ENCODE measurements around the gene CALN1.

The CALN1 gene

GRCh38 chr7:72007018-72007417 is 405.1 kb downstream of the CALN1 start:
- no peak overlapping the region for H4K8ac ChIP-seq (ENCODE audit: low read length)
- no peak overlapping the region for H3K18ac ChIP-seq (ENCODE audit: low read depth in 1 of 2, low read length in 2 of 2)
- no peak overlapping the region for H2BK120ac ChIP-seq (ENCODE audit: low read depth, low read length)
- H3K14ac ChIP-seq (ENCODE audit: low read length in 2 of 2), result no peak overlapping the region
- no peaks in the 10 kb centered on the region for H3K79me1 ChIP-seq (replicated peaks; ENCODE audit: low read length, poor library complexity, severe bottlenecking)
- H2AK5ac ChIP-seq (ENCODE audit: low read length, severe bottlenecking), result no peak overlapping the region
- no peak overlapping the region for H2AFZ ChIP-seq (ENCODE audit: low read depth, low read length)
- H2BK12ac ChIP-seq (ENCODE audit: low read length in 2 of 2), result no peak overlapping the region
- H3K9me3 ChIP-seq (ENCODE audit: control insufficient read depth, low read length), result no peaks in the 10 kb centered on the region
- no peak overlapping the region for H2BK15ac ChIP-seq (ENCODE audit: low read depth, poor library complexity, severe bottlenecking)
- no peak overlapping the region for H3K9ac ChIP-seq (ENCODE audit: low read length)
- no peak for DNase-seq
- H2BK5ac ChIP-seq (ENCODE audit: low read depth, low read length, poor library complexity, severe bottlenecking), result no peak overlapping the region
- no peak overlapping the region for H4K91ac ChIP-seq (ENCODE audit: low read length)
- H3K36me3 ChIP-seq (ENCODE audit: control insufficient read depth in 1 of 2, insufficient read depth in 2 of 2, low read depth in 1 of 2, low read length in 2 of 2), result no peaks in the 10 kb centered on the region
- H3K4me1 ChIP-seq (ENCODE audit: control insufficient read depth, insufficient read depth, low read depth, low read length), result no peaks in the 10 kb centered on the region
- H3K27me3 ChIP-seq (ENCODE audit: control insufficient read depth in 1 of 2, insufficient read depth in 1 of 2, low read length in 2 of 2), result no peaks in the 10 kb centered on the region
- no peak overlapping the region for H3K4me2 ChIP-seq (ENCODE audit: low read length, poor library complexity, severe bottlenecking)
- WGBS, result 79% methylated on average over 10 of the region's 10 CpGs
- H3K23ac ChIP-seq (ENCODE audit: low read length in 2 of 2), result no peak overlapping the region
- no peak overlapping the region for H3K4me3 ChIP-seq (ENCODE audit: insufficient read depth in 1 of 2, low read depth in 1 of 2, low read length in 2 of 2)
- H3K27ac ChIP-seq (ENCODE audit: low read length, poor library complexity, severe bottlenecking), result no peak overlapping the region
- no peak overlapping the region for H3K4ac ChIP-seq (ENCODE audit: low read depth in 1 of 2, low read length in 2 of 2)

GRCh38 chr7:72003236-72003635 is 408.9 kb downstream of the CALN1 start:
- Histone ChIP-seq H2BK120ac (ENCODE audit: low read depth, low read length) (no peak overlapping the region), H2BK12ac (ENCODE audit: low read length in 2 of 2) (no peak overlapping the region), H3K36me3 (ENCODE audit: control insufficient read depth in 1 of 2, insufficient read depth in 2 of 2, low read depth in 1 of 2, low read length in 2 of 2) (no peaks in the 10 kb centered on the region), H3K18ac (ENCODE audit: low read depth in 1 of 2, low read length in 2 of 2) (no peak overlapping the region), H3K9ac (ENCODE audit: low read length) (no peak overlapping the region), H2BK5ac (ENCODE audit: low read depth, low read length, poor library complexity, severe bottlenecking) (no peak overlapping the region), H2BK15ac (ENCODE audit: low read depth, poor library complexity, severe bottlenecking) (no peak overlapping the region), H3K23ac (ENCODE audit: low read length in 2 of 2) (no peak overlapping the region), H3K14ac (ENCODE audit: low read length in 2 of 2) (no peak overlapping the region), H3K27me3 (ENCODE audit: control insufficient read depth in 1 of 2, insufficient read depth in 1 of 2, low read length in 2 of 2) (no peaks in the 10 kb centered on the region), H3K9me3 (ENCODE audit: control insufficient read depth, low read length) (peaks cover 2% of the 10 kb centered on the region), H3K4me1 (ENCODE audit: control insufficient read depth, insufficient read depth, low read depth, low read length) (no peaks in the 10 kb centered on the region), H4K8ac (ENCODE audit: low read length) (no peak overlapping the region), H4K91ac (ENCODE audit: low read length) (no peak overlapping the region), H3K27ac (ENCODE audit: low read length, poor library complexity, severe bottlenecking) (no peak overlapping the region), H2AFZ (ENCODE audit: low read depth, low read length) (no peak overlapping the region), H3K4me3 (ENCODE audit: insufficient read depth in 1 of 2, low read depth in 1 of 2, low read length in 2 of 2) (no peak overlapping the region), H3K4me2 (ENCODE audit: low read length, poor library complexity, severe bottlenecking) (no peak overlapping the region), H3K79me1 (replicated peaks; ENCODE audit: low read length, poor library complexity, severe bottlenecking) (no peaks in the 10 kb centered on the region), H2AK5ac (ENCODE audit: low read length, severe bottlenecking) (no peak overlapping the region), H3K4ac (ENCODE audit: low read depth in 1 of 2, low read length in 2 of 2) (no peak overlapping the region)
- no peak for DNase-seq
- WGBS, result 86% methylated on average over 5 of the region's 6 CpGs

GRCh38 chr7:71996141-71996540 is 416.0 kb downstream of the CALN1 start:
- Histone ChIP-seq H3K27ac (ENCODE audit: low read length, poor library complexity, severe bottlenecking) (no peak overlapping the region), H3K4me2 (ENCODE audit: low read length, poor library complexity, severe bottlenecking) (no peak overlapping the region), H2BK15ac (ENCODE audit: low read depth, poor library complexity, severe bottlenecking) (no peak overlapping the region), H4K91ac (ENCODE audit: low read length) (no peak overlapping the region), H3K27me3 (ENCODE audit: control insufficient read depth in 1 of 2, insufficient read depth in 1 of 2, low read length in 2 of 2) (no peaks in the 10 kb centered on the region), H3K14ac (ENCODE audit: low read length in 2 of 2) (no peak overlapping the region), H3K36me3 (ENCODE audit: control insufficient read depth in 1 of 2, insufficient read depth in 2 of 2, low read depth in 1 of 2, low read length in 2 of 2) (no peaks in the 10 kb centered on the region), H4K8ac (ENCODE audit: low read length) (no peak overlapping the region), H3K9me3 (ENCODE audit: control insufficient read depth, low read length) (peaks cover 2% of the 10 kb centered on the region), H3K4ac (ENCODE audit: low read depth in 1 of 2, low read length in 2 of 2) (no peak overlapping the region), H3K23ac (ENCODE audit: low read length in 2 of 2) (no peak overlapping the region), H3K79me1 (replicated peaks; ENCODE audit: low read length, poor library complexity, severe bottlenecking) (no peaks in the 10 kb centered on the region), H2AFZ (ENCODE audit: low read depth, low read length) (no peak overlapping the region), H2BK12ac (ENCODE audit: low read length in 2 of 2) (no peak overlapping the region), H3K9ac (ENCODE audit: low read length) (no peak overlapping the region), H2BK120ac (ENCODE audit: low read depth, low read length) (no peak overlapping the region), H2BK5ac (ENCODE audit: low read depth, low read length, poor library complexity, severe bottlenecking) (no peak overlapping the region), H3K4me3 (ENCODE audit: insufficient read depth in 1 of 2, low read depth in 1 of 2, low read length in 2 of 2) (no peak overlapping the region), H3K4me1 (ENCODE audit: control insufficient read depth, insufficient read depth, low read depth, low read length) (no peaks in the 10 kb centered on the region), H3K18ac (ENCODE audit: low read depth in 1 of 2, low read length in 2 of 2) (no peak overlapping the region), H2AK5ac (ENCODE audit: low read length, severe bottlenecking) (no peak overlapping the region)
- no peak for DNase-seq
- 65% methylated on average over 2 of the region's 2 CpGs for WGBS

GRCh38 chr7:71995111-71995510 is 417.0 kb downstream of the CALN1 start:
- no peak overlapping the region for H3K14ac ChIP-seq (ENCODE audit: low read length in 2 of 2)
- H3K9ac ChIP-seq (ENCODE audit: low read length), result no peak overlapping the region
- no peaks in the 10 kb centered on the region for H3K27me3 ChIP-seq (ENCODE audit: control insufficient read depth in 1 of 2, insufficient read depth in 1 of 2, low read length in 2 of 2)
- no peaks in the 10 kb centered on the region for H3K79me1 ChIP-seq (replicated peaks; ENCODE audit: low read length, poor library complexity, severe bottlenecking)
- peaks cover 2% of the 10 kb centered on the region for H3K9me3 ChIP-seq (ENCODE audit: control insufficient read depth, low read length)
- no peaks in the 10 kb centered on the region for H3K36me3 ChIP-seq (ENCODE audit: control insufficient read depth in 1 of 2, insufficient read depth in 2 of 2, low read depth in 1 of 2, low read length in 2 of 2)
- no peak overlapping the region for H4K8ac ChIP-seq (ENCODE audit: low read length)
- no peak overlapping the region for H2BK5ac ChIP-seq (ENCODE audit: low read depth, low read length, poor library complexity, severe bottlenecking)
- DNase-seq, result no peak
- WGBS, result 96% methylated on average over 7 of the region's 7 CpGs
- H3K4me3 ChIP-seq (ENCODE audit: insufficient read depth in 1 of 2, low read depth in 1 of 2, low read length in 2 of 2), result no peak overlapping the region
- no peak overlapping the region for H3K27ac ChIP-seq (ENCODE audit: low read length, poor library complexity, severe bottlenecking)
- H2BK120ac ChIP-seq (ENCODE audit: low read depth, low read length), result no peak overlapping the region
- no peak overlapping the region for H4K91ac ChIP-seq (ENCODE audit: low read length)
- H3K4me1 ChIP-seq (ENCODE audit: control insufficient read depth, insufficient read depth, low read depth, low read length), result no peaks in the 10 kb centered on the region
- H3K23ac ChIP-seq (ENCODE audit: low read length in 2 of 2), result no peak overlapping the region
- no peak overlapping the region for H3K4ac ChIP-seq (ENCODE audit: low read depth in 1 of 2, low read length in 2 of 2)
- no peak overlapping the region for H3K4me2 ChIP-seq (ENCODE audit: low read length, poor library complexity, severe bottlenecking)
- H2BK15ac ChIP-seq (ENCODE audit: low read depth, poor library complexity, severe bottlenecking), result no peak overlapping the region
- H2BK12ac ChIP-seq (ENCODE audit: low read length in 2 of 2), result no peak overlapping the region
- H2AFZ ChIP-seq (ENCODE audit: low read depth, low read length), result no peak overlapping the region
- H3K18ac ChIP-seq (ENCODE audit: low read depth in 1 of 2, low read length in 2 of 2), result no peak overlapping the region
- no peak overlapping the region for H2AK5ac ChIP-seq (ENCODE audit: low read length, severe bottlenecking)
